ENCODE measurements around the gene CYP27C1.

The CYP27C1 gene, protein sequence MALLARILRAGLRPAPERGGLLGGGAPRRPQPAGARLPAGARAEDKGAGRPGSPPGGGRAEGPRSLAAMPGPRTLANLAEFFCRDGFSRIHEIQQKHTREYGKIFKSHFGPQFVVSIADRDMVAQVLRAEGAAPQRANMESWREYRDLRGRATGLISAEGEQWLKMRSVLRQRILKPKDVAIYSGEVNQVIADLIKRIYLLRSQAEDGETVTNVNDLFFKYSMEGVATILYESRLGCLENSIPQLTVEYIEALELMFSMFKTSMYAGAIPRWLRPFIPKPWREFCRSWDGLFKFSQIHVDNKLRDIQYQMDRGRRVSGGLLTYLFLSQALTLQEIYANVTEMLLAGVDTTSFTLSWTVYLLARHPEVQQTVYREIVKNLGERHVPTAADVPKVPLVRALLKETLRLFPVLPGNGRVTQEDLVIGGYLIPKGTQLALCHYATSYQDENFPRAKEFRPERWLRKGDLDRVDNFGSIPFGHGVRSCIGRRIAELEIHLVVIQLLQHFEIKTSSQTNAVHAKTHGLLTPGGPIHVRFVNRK

DNA sequence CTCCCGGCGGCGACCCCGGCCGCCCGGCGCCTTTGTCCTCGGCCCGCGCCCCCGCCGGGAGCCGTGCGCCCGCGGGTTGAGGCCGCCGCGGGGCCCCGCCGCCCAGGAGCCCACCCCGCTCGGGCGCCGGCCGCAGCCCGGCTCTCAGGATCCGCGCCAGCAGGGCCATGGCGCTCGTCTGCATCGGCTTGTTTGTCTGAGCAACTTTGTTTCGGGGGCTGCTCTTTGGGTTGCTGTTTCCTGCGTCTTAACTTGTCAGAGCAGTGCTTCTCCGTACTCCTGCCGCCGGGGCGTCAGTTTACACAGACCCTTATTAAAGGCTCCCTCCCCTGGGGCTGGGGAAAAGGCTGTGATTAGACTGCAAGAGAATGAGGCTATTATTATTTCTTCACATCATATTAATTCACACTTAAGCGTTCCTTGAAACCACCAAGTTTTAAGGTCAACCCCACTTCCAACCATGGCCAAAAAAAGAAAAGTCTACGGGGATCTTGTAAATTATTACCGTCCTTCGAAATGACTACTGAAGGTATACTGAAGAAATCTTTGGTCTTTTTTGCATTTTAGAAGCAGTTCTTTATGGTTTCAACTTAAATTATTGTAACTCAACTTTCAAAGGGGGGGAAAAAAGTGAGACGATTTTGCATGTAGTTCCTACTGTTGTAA is at the start of gene CYP27C1:
TSS of gene CYP27C1 (minus strand) at position 198 of the 666 bp plus-strand sequence. CDS start at position 169, 29 bp downstream.
- Histone ChIP-seq H2AFZ (ENCODE audit: low read depth, low read length, severe bottlenecking) (no peak within 1 kb of the TSS), H3K27me3 (ENCODE audit: low read length) (no peaks in the 10 kb centered on the region), H3K9ac (ENCODE audit: low read length) (no peak within 1 kb of the TSS), H3K4me3 (ENCODE audit: insufficient read depth, low read length, poor library complexity, severe bottlenecking) (no peak within 1 kb of the TSS), H3K9me2 (replicated peaks; ENCODE audit: insufficient read depth, low read length) (no peaks in the 10 kb centered on the region), H3F3A (ENCODE audit: insufficient read depth) (no peaks in the 10 kb centered on the region), H3K27ac (ENCODE audit: low read depth, low read length) (no peak within 1 kb of the TSS), H4K20me1 (ENCODE audit: low read depth, low read length) (no peaks in the 10 kb centered on the region), H3K4me2 (ENCODE audit: low read depth, low read length, poor library complexity, severe bottlenecking) (no peak within 1 kb of the TSS), H3K36me3 (ENCODE audit: low read length) (no peaks in the 10 kb centered on the region), H3K79me2 (ENCODE audit: insufficient read depth, low read length) (no peaks in the 10 kb centered on the region), H3K9me3 (ENCODE audit: insufficient read depth, low read length) (no peaks in the 10 kb centered on the region)
- TF ChIP-seq EZH2phosphoT487 (conservative IDR thresholded peaks at IDR 0.05; ENCODE audit: low read length), result no peak
- TF ChIP-seq, protein P1, sequence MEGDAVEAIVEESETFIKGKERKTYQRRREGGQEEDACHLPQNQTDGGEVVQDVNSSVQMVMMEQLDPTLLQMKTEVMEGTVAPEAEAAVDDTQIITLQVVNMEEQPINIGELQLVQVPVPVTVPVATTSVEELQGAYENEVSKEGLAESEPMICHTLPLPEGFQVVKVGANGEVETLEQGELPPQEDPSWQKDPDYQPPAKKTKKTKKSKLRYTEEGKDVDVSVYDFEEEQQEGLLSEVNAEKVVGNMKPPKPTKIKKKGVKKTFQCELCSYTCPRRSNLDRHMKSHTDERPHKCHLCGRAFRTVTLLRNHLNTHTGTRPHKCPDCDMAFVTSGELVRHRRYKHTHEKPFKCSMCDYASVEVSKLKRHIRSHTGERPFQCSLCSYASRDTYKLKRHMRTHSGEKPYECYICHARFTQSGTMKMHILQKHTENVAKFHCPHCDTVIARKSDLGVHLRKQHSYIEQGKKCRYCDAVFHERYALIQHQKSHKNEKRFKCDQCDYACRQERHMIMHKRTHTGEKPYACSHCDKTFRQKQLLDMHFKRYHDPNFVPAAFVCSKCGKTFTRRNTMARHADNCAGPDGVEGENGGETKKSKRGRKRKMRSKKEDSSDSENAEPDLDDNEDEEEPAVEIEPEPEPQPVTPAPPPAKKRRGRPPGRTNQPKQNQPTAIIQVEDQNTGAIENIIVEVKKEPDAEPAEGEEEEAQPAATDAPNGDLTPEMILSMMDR (IDR thresholded peaks at IDR 0.05; ENCODE audit: insufficient read depth, low read length, poor library complexity, severe bottlenecking), result no peak

DNA sequence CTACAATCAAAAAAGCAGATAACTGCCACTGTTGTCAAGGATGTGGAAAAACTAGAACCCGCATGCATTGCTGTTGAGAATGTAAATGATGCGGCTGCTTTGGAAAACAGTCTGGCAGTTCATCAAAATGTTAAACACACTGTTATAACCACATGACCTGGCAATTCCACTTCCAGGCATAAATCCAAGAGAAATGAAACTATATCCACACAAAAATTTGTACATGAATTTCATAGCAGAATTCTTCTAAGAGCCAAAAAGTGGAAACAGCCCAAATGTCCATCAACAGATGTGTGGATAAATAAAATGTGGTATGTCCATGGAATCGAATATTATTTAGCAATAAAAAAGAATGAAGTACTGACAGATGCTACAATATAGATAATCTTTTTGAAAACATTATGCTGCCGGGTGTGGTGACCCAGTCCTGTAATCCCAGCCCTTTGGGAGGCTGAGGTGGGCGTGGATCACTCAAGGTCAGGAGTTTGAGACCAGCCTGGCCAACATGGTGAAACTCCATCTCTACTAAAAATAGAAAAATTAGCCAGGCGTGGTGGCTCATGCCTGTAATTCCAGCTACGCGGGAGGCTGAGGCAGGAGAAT is 41.8 kb upstream of the CYP27C1 start:
- no peak overlapping the region for H2AFZ ChIP-seq (ENCODE audit: low read depth, low read length, severe bottlenecking)
- H3K4me2 ChIP-seq (ENCODE audit: low read depth, low read length, poor library complexity, severe bottlenecking), result no peak overlapping the region
- no peaks in the 10 kb centered on the region for H3F3A ChIP-seq (ENCODE audit: insufficient read depth)
- H3K27me3 ChIP-seq (ENCODE audit: low read length), result no peaks in the 10 kb centered on the region
- TF ChIP-seq, protein P1 (IDR thresholded peaks at IDR 0.05; ENCODE audit: insufficient read depth, low read length, poor library complexity, severe bottlenecking), result no peak
- no peak for TF ChIP-seq EZH2phosphoT487 (conservative IDR thresholded peaks at IDR 0.05; ENCODE audit: low read length)
- H3K9me3 ChIP-seq (ENCODE audit: insufficient read depth, low read length), result no peaks in the 10 kb centered on the region
- no peak overlapping the region for H3K27ac ChIP-seq (ENCODE audit: low read depth, low read length)
- H3K9me2 ChIP-seq (replicated peaks; ENCODE audit: insufficient read depth, low read length), result no peaks in the 10 kb centered on the region
- no peak overlapping the region for H3K9ac ChIP-seq (ENCODE audit: low read length)
- H3K4me3 ChIP-seq (ENCODE audit: insufficient read depth, low read length, poor library complexity, severe bottlenecking), result no peak overlapping the region
- H3K79me2 ChIP-seq (ENCODE audit: insufficient read depth, low read length), result no peaks in the 10 kb centered on the region
- 0 out of 2 replicates have a peak, but pooled peaks cover 3% of the 10 kb centered on the region for H3K36me3 ChIP-seq (ENCODE audit: low read length)
- no peaks in the 10 kb centered on the region for H4K20me1 ChIP-seq (ENCODE audit: low read depth, low read length)

DNA sequence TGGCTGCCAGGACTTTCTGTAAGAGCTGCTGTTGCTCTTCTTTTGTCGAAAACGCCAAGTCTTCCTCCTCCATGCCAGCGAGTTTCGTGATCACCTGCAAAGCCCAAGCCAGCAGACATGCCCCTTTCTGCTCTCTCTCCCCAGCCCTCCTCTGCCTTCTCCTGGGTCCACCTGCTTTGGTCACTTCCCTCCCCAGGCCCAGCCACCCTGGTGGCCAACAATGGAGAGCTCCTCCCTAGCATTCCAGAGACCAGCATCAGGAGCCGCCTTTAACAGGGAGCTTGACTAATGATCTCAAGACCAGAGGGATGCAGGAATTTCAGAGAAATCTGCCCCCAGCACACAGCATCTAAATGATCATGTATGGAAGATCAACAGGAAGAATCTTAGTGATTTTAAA is 39.3 kb upstream of the CYP27C1 start:
- no peak overlapping the region for H3K4me3 ChIP-seq (ENCODE audit: insufficient read depth, low read length, poor library complexity, severe bottlenecking)
- no peaks in the 10 kb centered on the region for H4K20me1 ChIP-seq (ENCODE audit: low read depth, low read length)
- H3K79me2 ChIP-seq (ENCODE audit: insufficient read depth, low read length), result no peaks in the 10 kb centered on the region
- TF ChIP-seq, protein P1 (IDR thresholded peaks at IDR 0.05; ENCODE audit: insufficient read depth, low read length, poor library complexity, severe bottlenecking), result no peak
- TF ChIP-seq EZH2phosphoT487 (conservative IDR thresholded peaks at IDR 0.05; ENCODE audit: low read length), result no peak
- H3K9ac ChIP-seq (ENCODE audit: low read length), result no peak overlapping the region
- 0 out of 2 replicates have a peak, but pooled peaks cover 3% of the 10 kb centered on the region for H3K36me3 ChIP-seq (ENCODE audit: low read length)
- H3K9me2 ChIP-seq (replicated peaks; ENCODE audit: insufficient read depth, low read length), result no peaks in the 10 kb centered on the region
- H3K27ac ChIP-seq (ENCODE audit: low read depth, low read length), result no peak overlapping the region
- H3K9me3 ChIP-seq (ENCODE audit: insufficient read depth, low read length), result no peaks in the 10 kb centered on the region
- H2AFZ ChIP-seq (ENCODE audit: low read depth, low read length, severe bottlenecking), result no peak overlapping the region
- H3F3A ChIP-seq (ENCODE audit: insufficient read depth), result no peaks in the 10 kb centered on the region
- no peaks in the 10 kb centered on the region for H3K27me3 ChIP-seq (ENCODE audit: low read length)
- H3K4me2 ChIP-seq (ENCODE audit: low read depth, low read length, poor library complexity, severe bottlenecking), result no peak overlapping the region
